H9 (cell line): ENCODE results near the gene GAS2. TPM values are rescaled to one million over a fixed set of nuclear protein-coding genes. Genes with fewer than 3 reads are reported as not detected.

Source experiments
- DNase-seq: peaks from one replicate; pipeline ENCODE4 v3.0.0-alpha.2; 2017
- H2AFZ ChIP-seq: one replicate; pipeline ENCODE4 v1.6.1; 2013; ENCODE audit warnings: mild to moderate bottlenecking, low read length, control low read depth, moderate library complexity
- H2AK5ac ChIP-seq: 2 replicates; pipeline ENCODE4 v1.6.1; 2013; ENCODE audit warnings: low read length, control low read depth, mixed read lengths; ENCODE audit not compliant: insufficient read length
- H2BK120ac ChIP-seq: one replicate; pipeline ENCODE4 v1.6.1; 2013; ENCODE audit warnings: low read depth, mild to moderate bottlenecking, low read length, control low read depth, inconsistent platforms; ENCODE audit not compliant: poor library complexity, severe bottlenecking
- H2BK12ac ChIP-seq: 2 replicates; pipeline ENCODE4 v1.6.1; 2013; ENCODE audit warnings: low read length, control low read depth, mixed read lengths, low read depth; ENCODE audit not compliant: insufficient read length
- H2BK15ac ChIP-seq: 2 replicates; pipeline ENCODE4 v1.6.1; 2013; ENCODE audit warnings: low read depth, low read length, control low read depth
- H2BK20ac ChIP-seq: one replicate; pipeline ENCODE4 v1.6.1; 2013; ENCODE audit warnings: low read depth, mild to moderate bottlenecking, low read length, control low read depth, inconsistent platforms; ENCODE audit not compliant: poor library complexity, severe bottlenecking
- H2BK5ac ChIP-seq: 2 replicates; pipeline ENCODE4 v1.6.1; 2013; ENCODE audit warnings: low read length, control low read depth, mixed read lengths; ENCODE audit not compliant: insufficient read length
- H3K14ac ChIP-seq: 2 replicates; pipeline ENCODE4 v1.6.1; 2013; ENCODE audit warnings: low read length, control low read depth; ENCODE audit not compliant: insufficient read depth
- H3K18ac ChIP-seq: 2 replicates; pipeline ENCODE4 v1.6.1; 2013; ENCODE audit warnings: low read depth, mild to moderate bottlenecking, mixed read lengths, low read length, control low read depth; ENCODE audit not compliant: insufficient read length
- H3K23ac ChIP-seq: 2 replicates; pipeline ENCODE4 v1.6.1; 2013; ENCODE audit warnings: low read length, control low read depth, mixed read lengths, low read depth; ENCODE audit not compliant: insufficient read length
- H3K23me2 ChIP-seq: 2 replicates; pipeline ENCODE4 v1.6.1; 2013; ENCODE audit warnings: low read depth, mild to moderate bottlenecking, mixed read lengths, low read length, control low read depth; ENCODE audit not compliant: insufficient read length, poor library complexity, severe bottlenecking
- H3K27ac ChIP-seq: 2 replicates; pipeline ENCODE4 v1.5.1; 2013; ENCODE audit warnings: low read length, control low read depth, mixed read lengths, low read depth; ENCODE audit not compliant: insufficient read length
- H3K27me3 ChIP-seq: 2 replicates; pipeline ENCODE4 v1.6.1; 2013; ENCODE audit warnings: low read length, control low read depth, inconsistent platforms; ENCODE audit not compliant: insufficient read depth
- H3K4ac ChIP-seq: 2 replicates; pipeline ENCODE4 v1.6.1; 2013; ENCODE audit warnings: low read depth, mild to moderate bottlenecking, control low read depth, inconsistent platforms, low read length, moderate library complexity
- H3K4me1 ChIP-seq: 2 replicates; pipeline ENCODE4 v1.6.1; 2013; ENCODE audit warnings: low read length, control low read depth, inconsistent platforms; ENCODE audit not compliant: insufficient read depth
- H3K4me2 ChIP-seq: 2 replicates; pipeline ENCODE4 v1.6.1; 2013; ENCODE audit warnings: low read length, control low read depth, mixed read lengths; ENCODE audit not compliant: insufficient read length, insufficient read depth
- H3K56ac ChIP-seq: 2 replicates; pipeline ENCODE4 v1.6.1; 2013; ENCODE audit warnings: low read depth, mild to moderate bottlenecking, mixed read lengths, low read length, control low read depth; ENCODE audit not compliant: insufficient read length
- H3K79me1 ChIP-seq: 2 replicates; pipeline ENCODE4 v1.6.1; 2013; ENCODE audit warnings: low read depth, mild to moderate bottlenecking, moderate library complexity, low read length, control low read depth, inconsistent platforms; ENCODE audit not compliant: insufficient read depth, poor library complexity, severe bottlenecking
- H3K79me2 ChIP-seq: 2 replicates; pipeline ENCODE4 v1.6.1; 2013; ENCODE audit warnings: low read length, control low read depth, inconsistent platforms; ENCODE audit not compliant: insufficient read depth
- H3K9ac ChIP-seq: 2 replicates; pipeline ENCODE4 v1.6.1; 2013; ENCODE audit warnings: low read length, control low read depth, mixed read lengths; ENCODE audit not compliant: insufficient read length; ENCODE audit errors: extremely low read depth
- H3K9me3 ChIP-seq: one replicate; pipeline ENCODE4 v1.6.1; 2013; ENCODE audit warnings: low read depth, low read length, inconsistent platforms; ENCODE audit not compliant: control insufficient read depth
- H3T11ph ChIP-seq: one replicate; pipeline ENCODE4 v1.6.1; 2013; ENCODE audit warnings: mild to moderate bottlenecking, low read length, control low read depth, inconsistent platforms
- H4K20me1 ChIP-seq: one replicate; pipeline ENCODE4 v1.6.1; 2013; ENCODE audit not compliant: control insufficient read depth, insufficient read length, insufficient read depth
- H4K5ac ChIP-seq: 2 replicates; pipeline ENCODE4 v1.6.1; 2013; ENCODE audit warnings: low read depth, mild to moderate bottlenecking, mixed read lengths, low read length, control low read depth; ENCODE audit not compliant: insufficient read length
- H4K8ac ChIP-seq: replicated peaks from 2 replicates; pipeline ENCODE4 v1.6.1; 2013; ENCODE audit warnings: low read length, control low read depth, mixed read lengths, low read depth; ENCODE audit not compliant: insufficient read length
- H4K91ac ChIP-seq: 2 replicates; pipeline ENCODE4 v1.6.1; 2013; ENCODE audit warnings: low read depth, mild to moderate bottlenecking, moderate library complexity, mixed read lengths, low read length, control low read depth; ENCODE audit not compliant: insufficient read length
- H3K27ac Mint-ChIP-seq, 3 experiments: 2 replicates in 2 of 3; 3 replicates in 1 of 3; pipeline ENCODE4 v1.8.0; 2020 to 2021; ENCODE audit warnings: mixed read lengths in 3 of 3, mild to moderate bottlenecking in 1 of 3, moderate library complexity in 1 of 3
- H3K27me3 Mint-ChIP-seq: 2 replicates; pipeline ENCODE4 v1.8.0; 2021; ENCODE audit warnings: low read depth, mild to moderate bottlenecking, moderate library complexity, mixed read lengths
- H3K36me3 Mint-ChIP-seq, 3 experiments: 2 replicates in 2 of 3; 3 replicates in 1 of 3; pipeline ENCODE4 v1.8.0; 2020 to 2021; ENCODE audit warnings: low read depth in 3 of 3, mixed read lengths in 3 of 3; ENCODE audit not compliant: insufficient read depth in 1 of 3
- H3K4me1 Mint-ChIP-seq, 2 experiments: 2 replicates each; pipeline ENCODE4 v1.8.0; 2020; ENCODE audit warnings: mixed read lengths in 2 of 2
- H3K4me3 Mint-ChIP-seq, 2 experiments: 2 replicates in 1 of 2; 3 replicates in 1 of 2; pipeline ENCODE4 v1.8.0; 2020 to 2021; ENCODE audit warnings: mild to moderate bottlenecking in 2 of 2, mixed read lengths in 2 of 2, moderate library complexity in 1 of 2
- H3K9me3 Mint-ChIP-seq, 2 experiments: 2 replicates in 1 of 2; 3 replicates in 1 of 2; pipeline ENCODE4 v1.8.0; 2020; ENCODE audit warnings: mild to moderate bottlenecking in 2 of 2, mixed read lengths in 2 of 2, moderate library complexity in 1 of 2
- CTCF ChIP-seq: fragments of 200-600 bp; sonication (generic); conservative IDR thresholded peaks from 3 replicates; pipeline ENCODE4 v1.8.0; 2021; ENCODE audit warnings: antibody characterized with exemption, mild to moderate bottlenecking
- WGBS: extraction: QIAGEN DNeasy Blood & Tissue Kit; methylation state at CpG from one replicate; pipeline ENCODE4 v1.1.7; 2013; ENCODE audit warnings: missing lambda C conversion rate, low lambda C conversion rate, mixed read lengths; ENCODE audit not compliant: insufficient read length; ENCODE audit errors: extremely low coverage; 5-methylcytosine and 5-hydroxymethylcytosine counted together
- total RNA-seq: library from RNA; stranded (reverse); gene quantifications from 2 replicates; pipeline ENCODE4 v1.2.1, GENCODE V29; 2021

GAS2 gene
- total RNA-seq, 1 experiment from 2014 or later, result 1.7 TPM

DNA sequence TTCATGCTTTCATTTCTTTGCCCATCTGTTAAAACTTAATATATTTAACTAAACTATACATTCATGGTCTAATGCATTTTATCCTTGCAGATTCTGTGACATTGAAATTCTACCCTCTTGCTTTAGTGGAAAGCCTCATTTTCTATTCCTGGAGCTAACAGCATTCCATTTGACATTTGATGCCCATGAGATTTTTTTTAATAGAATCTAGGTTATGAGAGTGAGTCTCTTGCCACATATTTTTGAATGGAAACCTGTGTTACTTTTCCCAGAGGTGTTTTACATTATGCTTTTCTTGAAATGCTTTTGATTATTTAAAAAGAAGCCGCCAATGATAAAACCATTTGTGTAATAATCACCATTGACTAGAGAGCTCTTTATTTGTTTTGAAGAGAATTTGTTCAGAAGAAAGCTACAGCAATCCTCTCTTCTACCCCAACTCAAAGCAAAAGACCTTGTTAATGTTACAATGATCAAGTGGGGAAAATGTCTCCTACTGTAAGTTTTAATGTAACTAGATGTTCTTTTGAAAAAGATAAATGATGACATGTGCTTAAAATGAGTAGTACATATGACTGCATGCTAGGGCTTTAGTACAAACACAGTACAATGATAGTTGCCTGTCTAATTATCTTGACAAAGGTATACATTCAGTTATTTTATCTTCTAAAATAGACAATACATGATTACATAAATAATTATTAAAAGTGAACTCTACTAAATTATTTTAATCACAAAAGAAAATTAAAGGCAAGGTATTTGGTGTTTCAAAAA, 67.3 kb downstream of the GAS2 start:
- Mint-ChIP-seq H3K36me3 (no peaks in the 10 kb centered on the region), H3K4me1 (no peaks in the 10 kb centered on the region), H3K9me3 (no peaks in the 10 kb centered on the region), H3K27me3 (no peaks in the 10 kb centered on the region; the same call in 1 of the 2 replicates), H3K27ac (no peak overlapping the region), H3K4me3 (no peak overlapping the region)
- Histone ChIP-seq H3K23me2 (no peaks in the 10 kb centered on the region), H3K4me2 (no peak overlapping the region), H3K79me2 (no peaks in the 10 kb centered on the region), H4K8ac (no peak overlapping the region), H3K9me3 (no peaks in the 10 kb centered on the region), H3K23ac (no peak overlapping the region), H3K9ac (no peak overlapping the region), H2BK120ac (no peak overlapping the region), H4K5ac (no peak overlapping the region), H2AFZ (no peak overlapping the region), H2BK5ac (no peak overlapping the region), H3K18ac (no peak overlapping the region), H2BK15ac (no peak overlapping the region), H3K4me1 (no peaks in the 10 kb centered on the region), H3K56ac (no peak overlapping the region), H3K14ac (no peak overlapping the region), H3K4ac (no peak overlapping the region), H3K27ac (no peak overlapping the region), H4K20me1 (no peaks in the 10 kb centered on the region), H2AK5ac (no peak overlapping the region), H3T11ph (no peak overlapping the region), H3K79me1 (no peaks in the 10 kb centered on the region), H4K91ac (no peak overlapping the region), H2BK20ac (no peak overlapping the region), H3K27me3 (no peaks in the 10 kb centered on the region), H2BK12ac (no peak overlapping the region)
- no CpG with 5 or more reads among the region's 1 CpG for WGBS
- DNase-seq, result no peak
- no peak for TF ChIP-seq CTCF
